ENCODE data around the gene SUMO2. TPM values are rescaled to one million over a fixed set of nuclear protein-coding genes. Genes with fewer than 3 reads are reported as not detected.

SUMO2 gene
- total and polyA plus RNA-seq, 2 of the 13 experiments (the other 11 are each of a cell fraction or from before 2014, with no cell fraction given) = 337 to 553 TPM

GRCh38 chr17:75205793-75206163, 23.0 kb upstream of the SUMO2 start (continued):
- TF ChIP-seq CCDC6 (CRISPR knock-in tag; IDR thresholded peaks at IDR 0.05) = 0 out of 2 replicates have a peak, but pooled peaks have one; percentile 78
- peak; percentile 6; the same call in 1 of the 2 replicates for TF ChIP-seq ZBTB20 (CRISPR knock-in tag; IDR thresholded peaks at IDR 0.05; ENCODE audit: borderline replicate concordance, low read depth)
- 0 out of 2 replicates have a peak, but pooled peaks have one; percentile 10 for TF ChIP-seq THAP9 (CRISPR knock-in tag; IDR thresholded peaks at IDR 0.05; ENCODE audit: borderline replicate concordance)

GRCh38 chr17:75205037-75205792, 22.5 kb upstream of the SUMO2 start, which contains the start of gene NUP85:
NUP85 (plus strand) TSS chr17:75205679; CDS start chr17:75205762, 83 bp downstream.
- H3K36me3 ChIP-seq (replicated peaks in 1 of 2; ENCODE audit: control insufficient read depth in 1 of 2, insufficient read depth in 2 of 2, low read length in 2 of 2) = peaks cover 3 to 18% of the 10 kb centered on the region in 2 experiments
- peak; percentile 8 for FAIRE-seq
- peaks cover 40% of the 10 kb centered on the region for H3K79me2 ChIP-seq (ENCODE audit: insufficient read depth, low read length)
- no peaks in the 10 kb centered on the region; a peak in 1 of 5 replicates for H3K27me3 ChIP-seq (ENCODE audit: control insufficient read depth in 1 of 2, insufficient read depth in 2 of 2, low read length in 2 of 2)
- H3K4me3 ChIP-seq (replicated peaks in 1 of 3; ENCODE audit: insufficient read depth in 1 of 3, low read depth in 2 of 3, low read length in 3 of 3) = peak within 1 kb of the TSS; percentile 82 to 96 (median 86)
- ATAC-seq = peak; percentile 88
- peak within 1 kb of the TSS; percentile 85 for H3K4me2 ChIP-seq (ENCODE audit: low read depth, low read length)
- DNase-seq (ENCODE audit: low spot score) = peak; percentile 96
- CTCF ChIA-PET (ENCODE audit: low intra/inter-chr PET ratio, low total read pairs) = interaction anchor here (1.0 kb wide), 1 partner anchor 34 kb away, joined by 3 read pairs; no protein-coding TSS in a partner anchor
- no TSS peak for BruUV-seq (replicated peaks)
- H3K27ac ChIP-seq (ENCODE audit: extremely low read length, insufficient read depth, low read length) = peak within 1 kb of the TSS; percentile 97
- under 1% methylated on average over 27 of the region's 57 CpGs for WGBS (ENCODE audit: low lambda C conversion rate)
- peaks cover 40% of the 10 kb centered on the region for H3K4me1 ChIP-seq (ENCODE audit: insufficient read depth, low read length)
- in situ Hi-C loops (cut with HindIII; ENCODE audit: extremely low pct_ligation_motif_present, low pct_unique_long_range_greater_than_20kb) = no loop called here
- H3K9me3 ChIP-seq (ENCODE audit: low read length) = no peaks in the 10 kb centered on the region
- peak within 1 kb of the TSS; percentile 79 for H2AFZ ChIP-seq (ENCODE audit: low read length)
- intact Hi-C loops (cut with micrococcal nuclease; ENCODE audit: unreplicated experiment) = no loop called here
- H4K20me1 ChIP-seq (ENCODE audit: insufficient read depth, low read length) = no peaks in the 10 kb centered on the region
- POLR2A ChIA-PET = interaction anchor here (0.7 to 3.5 kb wide), 17 partner anchors 13 to 279 kb away, joined by 3 to 14 read pairs (median 3); partner anchors contain the start of genes ARMC7, GGA3, MIF4GD and MRPL58
- H3K9ac ChIP-seq (ENCODE audit: insufficient read depth, low read depth, low read length) = peak within 1 kb of the TSS; percentile 98
- TF ChIP-seq SOX13 (IDR thresholded peaks at IDR 0.05) (no peak; the same call in 1 of the 2 replicates), SOX13 (CRISPR knock-in tag; conservative IDR thresholded peaks at IDR 0.05 in 1 of 2, IDR thresholded peaks at IDR 0.05 in 1 of 2) (no peak; a peak in 2 of 4 replicates), LCORL (IDR thresholded peaks at IDR 0.05) (peak; percentile 65; the same call in 1 of the 2 replicates), LCORL (CRISPR knock-in tag; IDR thresholded peaks at IDR 0.05) (peak; percentile 79), MEIS2 (CRISPR knock-in tag; IDR thresholded peaks at IDR 0.05) (peak; percentile 65), TEAD3 (CRISPR knock-in tag; optimal IDR thresholded peaks at IDR 0.05; ENCODE audit: borderline replicate concordance) (peak; percentile 46), XRCC5 (optimal IDR thresholded peaks at IDR 0.05; ENCODE audit: low read length) (peak; percentile 88), FOXM1 (CRISPR knock-in tag; IDR thresholded peaks at IDR 0.05) (no peak), ZNF44 (CRISPR knock-in tag; IDR thresholded peaks at IDR 0.05) (0 out of 2 replicates have a peak, but pooled peaks have one; percentile 18), ZNF34 (CRISPR knock-in tag; IDR thresholded peaks at IDR 0.05; ENCODE audit: borderline replicate concordance) (peak; percentile 45; the same call in 1 of the 2 replicates), ZSCAN29 (CRISPR knock-in tag; conservative IDR thresholded peaks at IDR 0.05) (peak; percentile 55; the same call in 1 of the 2 replicates), ZNF20 (CRISPR knock-in tag; IDR thresholded peaks at IDR 0.05) (peak; percentile 93; the same call in 1 of the 2 replicates), CBX2 (IDR thresholded peaks at IDR 0.05; ENCODE audit: low read depth, low read length) (no peak), CBX2 (CRISPR knock-in tag; IDR thresholded peaks at IDR 0.05; ENCODE audit: low read depth) (no peak), RNF219 (CRISPR knock-in tag; IDR thresholded peaks at IDR 0.05) (0 out of 2 replicates have a peak, but pooled peaks have one; percentile 46)

Data from HepG2 (cell line).